Measurements from ENCODE around the gene SLC25A1. TPM values are rescaled to one million over a fixed set of nuclear protein-coding genes. Genes with fewer than 3 reads are reported as not detected.

Gene SLC25A1
- total and polyA plus RNA-seq, 2 of the 8 experiments (the other 6 are each of a cell fraction or from before 2014, with no cell fraction given) = 110 to 148 TPM

DNA sequence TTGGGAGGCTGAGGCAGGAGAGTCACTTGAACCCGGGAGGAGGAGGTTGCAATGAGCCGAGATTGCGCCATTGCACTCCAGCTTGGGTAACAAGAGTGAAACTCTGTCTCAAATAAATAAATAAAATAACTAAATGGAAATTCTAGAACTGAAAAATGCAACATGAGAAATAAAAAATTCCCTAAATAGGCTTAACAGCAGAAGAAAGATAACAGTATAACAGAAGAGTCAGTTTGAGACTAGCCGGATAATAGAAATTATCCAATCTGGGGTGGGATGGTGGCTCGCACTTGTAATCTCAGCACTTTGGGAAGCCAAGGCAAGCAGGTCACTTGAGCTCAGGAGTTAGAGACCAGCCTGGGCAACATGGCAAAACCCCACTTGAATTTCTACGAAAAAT is 14.1 kb downstream of the SLC25A1 start:
- H3K4ac ChIP-seq (replicated peaks; ENCODE audit: insufficient read length, low read depth, low read length) = no peak overlapping the region
- no peak overlapping the region for H3K23ac ChIP-seq (ENCODE audit: insufficient read length)
- H2BK5ac ChIP-seq (ENCODE audit: low read depth, low read length) = no peak overlapping the region
- H2BK12ac ChIP-seq (ENCODE audit: low read depth, low read length) = no peak overlapping the region
- ChIA-PET POLR2A (ENCODE audit: partially characterized antibody) (no interaction called here), CTCF (ENCODE audit: partially characterized antibody) (no interaction called here)
- no peak overlapping the region for H3K4me2 ChIP-seq (ENCODE audit: insufficient read depth in 1 of 2, low read depth in 2 of 2, low read length in 2 of 2)
- H3K27me3 ChIP-seq (replicated peaks in 1 of 4; ENCODE audit: control insufficient read depth in 3 of 4, extremely low read depth in 1 of 4, insufficient read depth in 3 of 4, low read length in 3 of 4) = peaks cover 9 to 29% (median 23%) of the 10 kb centered on the region in 4 experiments
- no peak overlapping the region for H2BK15ac ChIP-seq (ENCODE audit: low read length)
- no peak overlapping the region for H2AK5ac ChIP-seq (ENCODE audit: low read depth, low read length)
- H3K27ac ChIP-seq (ENCODE audit: low read depth, low read length) = no peak overlapping the region
- H3K79me1 ChIP-seq (ENCODE audit: low read depth, low read length) = no peaks in the 10 kb centered on the region
- H3K56ac ChIP-seq (replicated peaks; ENCODE audit: insufficient read length, low read depth, low read length) = no peak overlapping the region
- H3K9me3 ChIP-seq (ENCODE audit: insufficient read depth in 2 of 2, low read depth in 1 of 2, low read length in 1 of 2) = no peaks in the 10 kb centered on the region
- no peak overlapping the region for H2BK120ac ChIP-seq (replicated peaks; ENCODE audit: low read depth, low read length)
- no peaks in the 10 kb centered on the region for H3K36me3 ChIP-seq (ENCODE audit: control insufficient read depth in 2 of 4, insufficient read depth in 4 of 4, low read length in 3 of 4)
- no peak overlapping the region for H3K18ac ChIP-seq (ENCODE audit: extremely low read depth, low read length)
- FAIRE-seq = no peak
- H3K4me3 ChIP-seq (ENCODE audit: extremely low read depth in 1 of 4, insufficient read depth in 2 of 4, low read depth in 3 of 4, low read length in 4 of 4) = no peak overlapping the region
- DNase-seq (ENCODE audit: low read depth in 1 of 2, low spot score in 2 of 2) = no peak
- H3K14ac ChIP-seq (ENCODE audit: insufficient read length) = no peak overlapping the region
- H3K23me2 ChIP-seq (ENCODE audit: low read depth, low read length) = no peaks in the 10 kb centered on the region; the same call in 1 of the 2 replicates
- no peaks in the 10 kb centered on the region for H4K20me1 ChIP-seq (replicated peaks in 1 of 2; ENCODE audit: control insufficient read depth in 1 of 2, insufficient read depth in 2 of 2, low read length in 2 of 2)
- no peak overlapping the region for H3K9ac ChIP-seq (replicated peaks in 1 of 4; ENCODE audit: extremely low read depth in 1 of 4, low read depth in 3 of 4, low read length in 3 of 4)
- H4K8ac ChIP-seq (ENCODE audit: extremely low read depth, insufficient read depth, low read length) = no peak overlapping the region
- H4K91ac ChIP-seq (replicated peaks; ENCODE audit: insufficient read length, low read length) = no peak overlapping the region
- no peak overlapping the region for H2AFZ ChIP-seq (ENCODE audit: low read length)
- no peak overlapping the region for H4K5ac ChIP-seq (ENCODE audit: insufficient read length, low read depth, low read length)
- WGBS, 2 experiments (ENCODE audit: extremely low coverage in 1 of 2, insufficient coverage in 1 of 2, insufficient read length in 1 of 2, insufficient replicate concordance in 2 of 2, low coverage in 1 of 2, low lambda C conversion rate in 2 of 2, missing lambda C conversion rate in 1 of 2) = 92% methylated on average over 6 of the region's 6 CpGs; no CpG with 5 or more reads in 1 of the 2 experiments
- H3K4me1 ChIP-seq (replicated peaks in 1 of 4; ENCODE audit: control insufficient read depth in 3 of 4, insufficient read depth in 4 of 4, low read length in 3 of 4) = peaks cover 0 to 4% (median 2%) of the 10 kb centered on the region in 4 experiments; a peak in 4 of 7 replicates
- H2BK20ac ChIP-seq (ENCODE audit: low read length) = no peak overlapping the region
- no peaks in the 10 kb centered on the region for H3K79me2 ChIP-seq (ENCODE audit: control insufficient read depth in 1 of 2, insufficient read depth in 2 of 2, low read length in 2 of 2)
- TF ChIP-seq, protein P1, sequence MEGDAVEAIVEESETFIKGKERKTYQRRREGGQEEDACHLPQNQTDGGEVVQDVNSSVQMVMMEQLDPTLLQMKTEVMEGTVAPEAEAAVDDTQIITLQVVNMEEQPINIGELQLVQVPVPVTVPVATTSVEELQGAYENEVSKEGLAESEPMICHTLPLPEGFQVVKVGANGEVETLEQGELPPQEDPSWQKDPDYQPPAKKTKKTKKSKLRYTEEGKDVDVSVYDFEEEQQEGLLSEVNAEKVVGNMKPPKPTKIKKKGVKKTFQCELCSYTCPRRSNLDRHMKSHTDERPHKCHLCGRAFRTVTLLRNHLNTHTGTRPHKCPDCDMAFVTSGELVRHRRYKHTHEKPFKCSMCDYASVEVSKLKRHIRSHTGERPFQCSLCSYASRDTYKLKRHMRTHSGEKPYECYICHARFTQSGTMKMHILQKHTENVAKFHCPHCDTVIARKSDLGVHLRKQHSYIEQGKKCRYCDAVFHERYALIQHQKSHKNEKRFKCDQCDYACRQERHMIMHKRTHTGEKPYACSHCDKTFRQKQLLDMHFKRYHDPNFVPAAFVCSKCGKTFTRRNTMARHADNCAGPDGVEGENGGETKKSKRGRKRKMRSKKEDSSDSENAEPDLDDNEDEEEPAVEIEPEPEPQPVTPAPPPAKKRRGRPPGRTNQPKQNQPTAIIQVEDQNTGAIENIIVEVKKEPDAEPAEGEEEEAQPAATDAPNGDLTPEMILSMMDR (IDR thresholded peaks at IDR 0.05; ENCODE audit: control extremely low read depth in 1 of 3, insufficient read depth in 1 of 3, low read depth in 1 of 3, low read length in 3 of 3) = no peak
- TF ChIP-seq RAD21 (IDR thresholded peaks at IDR 0.05 in 1 of 2, conservative IDR thresholded peaks at IDR 0.05 in 1 of 2; ENCODE audit: low read depth in 2 of 2, low read length in 2 of 2) (no peak), TBP (IDR thresholded peaks at IDR 0.05; ENCODE audit: low read depth, low read length) (no peak), GTF2F1 (IDR thresholded peaks at IDR 0.05; ENCODE audit: borderline replicate concordance, low read depth, low read length) (no peak), EGR1 (IDR thresholded peaks at IDR 0.05; ENCODE audit: borderline replicate concordance, low read depth, low read length) (no peak), NRF1 (IDR thresholded peaks at IDR 0.05; ENCODE audit: low read depth, low read length) (no peak), USF2 (IDR thresholded peaks at IDR 0.05; ENCODE audit: low read length) (no peak), KDM1A (IDR thresholded peaks at IDR 0.05; ENCODE audit: borderline replicate concordance, low read length) (no peak), KDM4A (IDR thresholded peaks at IDR 0.05; ENCODE audit: low read depth, low read length, severe bottlenecking) (no peak), YY1 (IDR thresholded peaks at IDR 0.05; ENCODE audit: low read depth, low read length) (no peak), SIRT6 (IDR thresholded peaks at IDR 0.05; ENCODE audit: low read length) (no peak)

Data from H1 (cell line).